NAMALWA (cell line): ENCODE results near the gene POLR1B.
A peak's percentile ranks its signal among the peaks of the same experiment; 100 is the strongest.
"Not testable (repeated sequence)": the region's sequence is repeated elsewhere in the genome, so short reads cannot be mapped to it uniquely, and the experiment has no call there.

Experiments
- DNase-seq: peaks from one replicate; pipeline ENCODE4 v3.0.0-alpha.2; 2015; ENCODE audit warnings: low spot score

Gene POLR1B, protein sequence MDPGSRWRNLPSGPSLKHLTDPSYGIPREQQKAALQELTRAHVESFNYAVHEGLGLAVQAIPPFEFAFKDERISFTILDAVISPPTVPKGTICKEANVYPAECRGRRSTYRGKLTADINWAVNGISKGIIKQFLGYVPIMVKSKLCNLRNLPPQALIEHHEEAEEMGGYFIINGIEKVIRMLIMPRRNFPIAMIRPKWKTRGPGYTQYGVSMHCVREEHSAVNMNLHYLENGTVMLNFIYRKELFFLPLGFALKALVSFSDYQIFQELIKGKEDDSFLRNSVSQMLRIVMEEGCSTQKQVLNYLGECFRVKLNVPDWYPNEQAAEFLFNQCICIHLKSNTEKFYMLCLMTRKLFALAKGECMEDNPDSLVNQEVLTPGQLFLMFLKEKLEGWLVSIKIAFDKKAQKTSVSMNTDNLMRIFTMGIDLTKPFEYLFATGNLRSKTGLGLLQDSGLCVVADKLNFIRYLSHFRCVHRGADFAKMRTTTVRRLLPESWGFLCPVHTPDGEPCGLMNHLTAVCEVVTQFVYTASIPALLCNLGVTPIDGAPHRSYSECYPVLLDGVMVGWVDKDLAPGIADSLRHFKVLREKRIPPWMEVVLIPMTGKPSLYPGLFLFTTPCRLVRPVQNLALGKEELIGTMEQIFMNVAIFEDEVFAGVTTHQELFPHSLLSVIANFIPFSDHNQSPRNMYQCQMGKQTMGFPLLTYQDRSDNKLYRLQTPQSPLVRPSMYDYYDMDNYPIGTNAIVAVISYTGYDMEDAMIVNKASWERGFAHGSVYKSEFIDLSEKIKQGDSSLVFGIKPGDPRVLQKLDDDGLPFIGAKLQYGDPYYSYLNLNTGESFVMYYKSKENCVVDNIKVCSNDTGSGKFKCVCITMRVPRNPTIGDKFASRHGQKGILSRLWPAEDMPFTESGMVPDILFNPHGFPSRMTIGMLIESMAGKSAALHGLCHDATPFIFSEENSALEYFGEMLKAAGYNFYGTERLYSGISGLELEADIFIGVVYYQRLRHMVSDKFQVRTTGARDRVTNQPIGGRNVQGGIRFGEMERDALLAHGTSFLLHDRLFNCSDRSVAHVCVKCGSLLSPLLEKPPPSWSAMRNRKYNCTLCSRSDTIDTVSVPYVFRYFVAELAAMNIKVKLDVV

GRCh38 chr2:112542123-112542983 lies at the start of gene POLR1B:
Gene POLR1B, plus strand, starts transcription at chr2:112542465. Its CDS starts 30 bp downstream, at chr2:112542495.
- peak; percentile 88 for DNase-seq

GRCh38 chr2:112493048-112493447 lies 49.2 kb upstream of the POLR1B start:
- no peak for DNase-seq

- no peak for DNase-seq
Observed at GRCh38 chr2:112493858-112494648, 48.2 kb upstream of the POLR1B start.

GRCh38 chr2:112494828-112495227 lies 47.4 kb upstream of the POLR1B start:
- DNase-seq = no peak

DNA sequence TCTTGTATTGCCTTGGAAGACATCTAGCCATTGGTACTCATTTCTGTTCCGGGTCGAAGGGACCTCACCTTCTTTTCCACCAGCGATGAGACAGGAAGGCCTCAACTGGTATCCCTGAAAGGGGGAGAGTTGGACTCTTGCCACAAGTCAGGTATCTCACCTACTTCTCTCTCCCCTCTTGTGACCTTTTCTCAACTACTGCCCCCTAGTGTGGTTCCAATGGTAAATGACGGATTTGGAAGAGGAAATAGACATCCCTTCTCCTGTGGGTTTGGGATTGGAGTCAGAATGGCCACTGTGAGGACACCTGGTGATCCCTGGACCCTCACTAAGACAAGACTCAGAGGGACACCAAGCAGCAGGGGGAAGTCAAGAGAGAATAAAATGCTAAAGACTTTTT lies 46.4 kb upstream of the POLR1B start:
- DNase-seq = not testable (repeated sequence)

- peak; percentile 71 for DNase-seq
Observed at GRCh38 chr2:112500850-112501484, 41.3 kb upstream of the POLR1B start.

DNA sequence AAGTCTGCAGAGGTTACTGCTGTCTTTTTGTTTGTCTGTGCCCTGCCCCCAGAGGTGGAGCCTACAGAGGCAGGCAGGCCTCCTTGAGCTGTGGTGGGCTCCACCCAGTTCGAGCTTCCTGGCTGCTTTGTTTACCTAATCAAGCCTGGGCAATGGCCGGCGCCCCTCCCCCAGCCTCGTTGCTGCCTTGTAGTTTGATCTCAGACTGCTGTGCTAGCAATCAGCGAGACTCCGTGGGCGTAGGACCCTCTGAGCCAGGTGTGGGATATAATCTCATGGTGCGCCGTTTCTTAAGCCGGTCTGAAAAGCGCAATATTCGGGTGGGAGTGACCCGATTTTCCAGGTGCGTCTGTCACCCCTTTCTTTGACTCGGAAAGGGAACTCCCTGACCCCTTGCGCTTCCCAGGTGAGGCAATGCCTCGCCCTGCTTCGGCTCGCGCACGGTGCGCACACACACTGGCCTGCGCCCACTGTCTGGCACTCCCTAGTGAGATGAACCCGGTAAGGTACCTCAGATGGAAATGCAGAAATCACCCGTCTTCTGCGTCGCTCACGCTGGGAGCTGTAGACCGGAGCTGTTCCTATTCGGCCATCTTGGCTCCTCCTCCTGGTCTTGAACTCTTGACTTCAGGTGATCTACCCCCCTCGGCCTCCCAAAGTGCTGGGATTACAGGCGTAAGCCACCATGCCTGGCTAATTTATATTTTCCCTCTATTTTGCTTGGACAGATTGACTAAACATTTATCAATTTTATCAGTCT lies 32.8 kb upstream of the POLR1B start:
- DNase-seq = not testable (repeated sequence)

- no peak for DNase-seq
Observed at GRCh38 chr2:112516801-112517200, 25.5 kb upstream of the POLR1B start.

DNA sequence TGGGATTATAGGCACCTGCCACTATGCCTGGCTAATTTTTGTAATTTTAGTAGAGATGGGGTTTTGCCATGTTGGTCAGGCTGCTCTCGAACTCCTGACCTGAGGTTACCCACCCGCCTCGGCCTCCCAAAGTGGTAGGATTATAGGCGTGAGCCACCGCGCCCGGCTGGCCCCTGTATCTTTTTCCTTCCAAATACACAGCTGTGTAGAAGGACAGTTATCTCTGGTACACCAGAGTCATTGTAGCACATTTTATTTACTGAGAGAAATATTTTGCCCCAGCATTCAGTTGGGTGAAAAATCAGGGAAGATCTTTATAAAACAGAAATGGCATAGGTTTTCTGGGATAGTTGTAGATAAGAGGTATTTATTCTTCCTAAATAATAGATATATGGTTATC lies 23.5 kb upstream of the POLR1B start:
- DNase-seq = no peak

DNA sequence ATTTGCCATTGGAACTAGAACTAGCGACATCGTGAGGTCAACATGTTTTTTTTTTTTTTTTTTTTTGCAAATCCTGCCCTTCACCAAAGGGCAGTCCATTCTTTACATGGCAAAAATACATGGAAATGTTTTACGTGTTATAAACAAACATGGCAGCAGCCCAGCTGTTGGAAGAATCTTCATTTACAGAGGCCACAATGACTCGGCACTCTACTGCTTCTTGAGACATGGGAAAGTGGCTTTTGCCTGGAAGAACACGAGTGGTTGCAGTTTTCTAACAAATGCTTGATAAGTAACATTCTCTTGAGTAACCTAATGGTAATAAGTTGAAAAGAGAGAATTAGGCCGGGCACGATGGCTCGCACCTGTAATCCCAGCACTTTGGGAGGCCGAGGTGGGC lies 22.8 kb upstream of the POLR1B start:
- no peak for DNase-seq

DNA sequence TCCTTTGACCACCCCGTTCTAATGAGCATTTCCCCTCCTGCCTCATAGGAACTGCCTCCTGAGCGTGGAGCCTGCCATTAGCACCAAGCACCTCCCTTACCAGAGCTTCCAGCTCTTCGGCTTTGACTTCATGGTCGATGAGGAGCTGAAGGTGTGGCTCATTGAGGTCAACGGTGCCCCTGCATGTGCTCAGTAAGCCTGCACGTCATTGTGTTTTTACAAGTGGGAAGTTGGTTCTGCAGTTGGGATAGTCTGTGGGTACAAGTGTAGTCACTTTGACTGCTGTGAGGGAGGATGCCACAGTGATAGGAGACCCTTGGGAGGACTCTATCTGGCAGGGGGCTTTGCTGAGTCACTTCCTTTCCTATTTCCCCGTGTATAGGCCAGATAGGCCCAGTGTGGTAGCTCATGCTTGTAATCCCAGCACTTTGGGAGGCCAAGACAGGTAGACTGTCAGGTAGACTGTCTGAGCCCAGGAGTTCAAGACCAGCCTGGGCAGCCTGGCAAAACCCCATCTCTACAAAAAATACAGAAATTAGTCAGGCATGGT lies 22.0 kb upstream of the POLR1B start:
- no peak for DNase-seq

- no peak for DNase-seq
Observed at GRCh38 chr2:112523291-112523777, 18.9 kb upstream of the POLR1B start.

DNA sequence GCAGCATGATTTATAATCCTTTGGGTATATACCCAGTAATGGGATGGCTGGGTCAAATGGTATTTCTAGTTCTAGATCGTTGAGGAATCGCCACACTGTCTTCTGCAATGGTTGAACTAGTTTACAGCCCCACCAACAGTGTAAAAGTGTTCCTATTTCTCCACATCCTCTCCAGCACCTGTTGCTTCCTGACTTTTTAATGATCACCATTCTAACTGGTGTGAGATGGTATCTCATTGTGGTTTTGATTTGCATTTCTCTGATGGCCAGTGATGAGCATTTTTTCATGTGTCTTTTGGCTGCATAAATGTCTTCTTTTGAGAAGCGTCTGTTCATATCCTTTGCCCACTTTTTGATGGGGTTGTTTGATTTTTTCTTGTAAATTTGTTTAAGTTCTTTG lies 18.0 kb upstream of the POLR1B start:
- not testable (repeated sequence) for DNase-seq

DNA sequence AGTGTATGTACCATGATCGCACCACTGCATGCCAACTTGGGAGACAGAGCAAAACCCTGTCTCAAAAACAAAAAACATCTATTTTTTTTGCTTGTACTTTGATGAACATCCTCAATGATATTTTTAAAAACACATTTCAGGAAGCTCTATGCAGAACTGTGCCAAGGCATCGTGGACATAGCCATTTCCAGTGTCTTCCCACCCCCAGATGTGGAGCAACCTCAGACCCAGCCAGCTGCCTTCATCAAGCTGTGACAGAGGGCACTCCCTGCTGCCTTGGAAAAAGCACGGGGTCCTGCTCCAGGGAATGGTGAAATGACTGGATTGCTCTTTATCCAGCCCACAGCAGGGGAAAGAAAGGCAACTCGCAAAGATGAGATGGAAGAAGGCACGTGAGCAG lies 13.7 kb upstream of the POLR1B start:
- DNase-seq = no peak

DNA sequence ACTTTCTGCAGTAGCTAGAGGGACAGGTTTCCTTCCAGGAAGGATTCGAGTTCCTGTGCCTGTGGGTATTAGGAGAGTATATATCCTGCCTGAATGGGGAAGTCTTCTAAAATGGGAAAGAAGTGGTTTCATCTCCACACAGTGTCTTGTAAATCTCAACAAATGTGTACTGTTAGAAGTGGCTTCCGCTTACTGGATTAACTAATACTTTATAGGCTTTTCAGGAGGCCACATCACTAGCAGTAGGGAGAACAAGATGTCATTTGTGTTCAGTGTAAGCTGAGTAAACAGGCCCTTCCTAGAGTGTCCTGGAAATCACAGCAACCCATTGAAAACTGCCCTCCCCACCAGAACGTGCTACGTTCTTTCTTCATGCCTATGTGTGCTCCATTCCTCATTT lies 12.5 kb upstream of the POLR1B start:
- DNase-seq = no peak

DNA sequence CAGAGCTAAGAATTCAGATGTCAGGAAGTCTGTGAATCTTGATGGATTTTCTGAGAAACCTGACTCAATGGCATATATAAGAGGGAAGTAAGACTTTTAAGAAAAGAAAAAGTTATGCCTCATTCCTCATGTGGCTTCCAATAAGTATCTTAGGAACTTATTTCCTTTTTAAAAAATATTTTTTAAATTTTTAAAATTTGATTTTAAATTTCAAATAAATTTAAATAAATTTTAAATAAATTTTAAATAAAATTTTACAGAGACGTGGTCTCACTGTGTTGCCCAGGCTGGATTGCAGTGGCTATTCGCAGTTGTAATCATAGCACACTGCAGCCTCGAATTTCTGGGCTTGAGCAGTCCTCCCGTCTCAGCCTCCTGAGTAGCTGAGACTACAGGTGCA lies 11.5 kb upstream of the POLR1B start:
- no peak for DNase-seq

- DNase-seq = no peak
Observed at GRCh38 chr2:112534826-112535225, 7.4 kb upstream of the POLR1B start.

DNA sequence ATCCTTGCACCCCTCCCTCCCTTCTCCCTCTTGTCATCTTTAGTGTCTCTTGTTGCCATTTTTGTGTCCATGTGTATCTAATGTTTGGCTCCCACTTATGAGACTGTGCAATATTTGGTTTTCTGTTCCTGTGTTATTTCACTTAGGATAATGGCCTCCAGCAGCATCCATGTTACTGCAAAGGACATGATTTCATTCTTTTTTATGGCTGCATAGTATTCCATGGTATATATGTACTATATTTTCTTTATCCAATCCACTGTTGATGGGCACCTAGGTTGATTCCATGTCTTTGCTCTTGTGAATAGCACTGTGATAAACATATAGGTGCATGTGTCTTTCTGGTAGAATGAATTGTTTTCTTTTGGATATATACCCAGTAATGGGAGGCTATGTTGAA lies 5.6 kb upstream of the POLR1B start:
- not testable (repeated sequence) for DNase-seq

- DNase-seq = no peak
Observed at GRCh38 chr2:112539306-112539705, 3.0 kb upstream of the POLR1B start.
